Transverse colon (tissue), 4 donors: ENCODE data around the gene GTF3C4. TPM values are rescaled to one million over a fixed set of nuclear protein-coding genes. Genes with fewer than 3 reads are reported as not detected.

Source experiments
- DNase-seq: peaks from one replicate; pipeline ENCODE4 v3.0.0-alpha.2; 2019
- H3K27ac ChIP-seq, 4 donors: fragments of 200-600 bp; sonication (generic); 2 replicates each; pipeline ENCODE4 v1.5.1; 2016 to 2018; ENCODE audit warnings: inconsistent platforms in 4 of 4
- H3K27me3 ChIP-seq: fragments of 200-600 bp; sonication (generic); 2 replicates; pipeline ENCODE4 v1.5.1; 2017; ENCODE audit warnings: inconsistent platforms
- H3K36me3 ChIP-seq, 4 donors: fragments of 200-600 bp; sonication (generic); 2 replicates each; pipeline ENCODE4 v1.5.1; 2017 to 2019; ENCODE audit warnings: inconsistent platforms in 4 of 4
- H3K4me1 ChIP-seq, 4 donors: fragments of 200-600 bp; sonication (generic); 2 replicates each; pipeline ENCODE4 v1.5.1; 2017 to 2020; ENCODE audit warnings: inconsistent platforms in 4 of 4
- H3K4me3 ChIP-seq, 4 donors: fragments of 200-600 bp; sonication (generic); 1 replicate in 1 of 4; 2 replicates in 3 of 4; pipeline versions ENCODE4 v1.5.1 to v1.6.1; 2017 to 2019; ENCODE audit warnings: inconsistent platforms in 4 of 4
- H3K9me3 ChIP-seq, 2 donors: fragments of 200-600 bp; sonication (generic); 2 replicates each; pipeline ENCODE4 v1.5.1; 2017 to 2019; ENCODE audit warnings: inconsistent platforms in 2 of 2
- EP300 ChIP-seq: sonication (generic); formaldehyde crosslinking; IDR thresholded peaks from one replicate; pipeline ENCODE4 v1.6.1; 2017; ENCODE audit warnings: antibody characterized with exemption, low read depth
- POLR2A ChIP-seq: fragments of 450-650 bp; IDR thresholded peaks from one replicate; pipeline ENCODE4 v1.6.1; 2016; ENCODE audit warnings: antibody characterized with exemption, mild to moderate bottlenecking, moderate library complexity
- POLR2AphosphoS5 ChIP-seq, 3 donors: sonication (generic); formaldehyde crosslinking; IDR thresholded peaks; one replicate each; pipeline ENCODE4 v1.6.1; 2016; ENCODE audit warnings: antibody characterized with exemption in 3 of 3
- WGBS, 2 donors: methylation state at CpG; one replicate each; pipeline ENCODE4 v1.1.5; 2018; ENCODE audit warnings: low coverage in 1 of 2; 5-methylcytosine and 5-hydroxymethylcytosine counted together
- in situ Hi-C, 4 donors: fragments of 200-750 bp; cut with MboI; loops; one replicate each; pipeline versions ENCODE4 v1.15.0 to v1.15.1; 2017; ENCODE audit warnings: low sequenced_read_pairs in 3 of 4, low pct_ligation_motif_present in 1 of 4, low pct_unique_long_range_greater_than_20kb in 1 of 4
- intact Hi-C: fragments of 100-400 bp; cut with DNase I; formaldehyde crosslinking; loops from one replicate; pipeline ENCODE4 v1.15.1; 2023; ENCODE audit warnings: low total_unique reads
- total RNA-seq, 4 donors: library from RNA; depleted of rRNA; stranded (reverse); fragments of >200 nt; gene quantifications; one replicate each; pipeline ENCODE4 v1.1.0, GENCODE V29; 2016
- TF ChIP-seq, protein P1 (sequence below), 5 experiments: fragments of 200-600 bp in 3 of 5; fragments of 450-650 bp in 2 of 5; sonication (generic) in 3 of 5; IDR thresholded peaks; 1 replicate in 2 of 5; 2 replicates in 3 of 5; pipeline ENCODE4 v1.5.1; 2016 to 2017; ENCODE audit warnings: antibody characterized with exemption in 5 of 5, inconsistent platforms in 3 of 5, mild to moderate bottlenecking in 2 of 5, moderate library complexity in 1 of 5

Gene GTF3C4, protein sequence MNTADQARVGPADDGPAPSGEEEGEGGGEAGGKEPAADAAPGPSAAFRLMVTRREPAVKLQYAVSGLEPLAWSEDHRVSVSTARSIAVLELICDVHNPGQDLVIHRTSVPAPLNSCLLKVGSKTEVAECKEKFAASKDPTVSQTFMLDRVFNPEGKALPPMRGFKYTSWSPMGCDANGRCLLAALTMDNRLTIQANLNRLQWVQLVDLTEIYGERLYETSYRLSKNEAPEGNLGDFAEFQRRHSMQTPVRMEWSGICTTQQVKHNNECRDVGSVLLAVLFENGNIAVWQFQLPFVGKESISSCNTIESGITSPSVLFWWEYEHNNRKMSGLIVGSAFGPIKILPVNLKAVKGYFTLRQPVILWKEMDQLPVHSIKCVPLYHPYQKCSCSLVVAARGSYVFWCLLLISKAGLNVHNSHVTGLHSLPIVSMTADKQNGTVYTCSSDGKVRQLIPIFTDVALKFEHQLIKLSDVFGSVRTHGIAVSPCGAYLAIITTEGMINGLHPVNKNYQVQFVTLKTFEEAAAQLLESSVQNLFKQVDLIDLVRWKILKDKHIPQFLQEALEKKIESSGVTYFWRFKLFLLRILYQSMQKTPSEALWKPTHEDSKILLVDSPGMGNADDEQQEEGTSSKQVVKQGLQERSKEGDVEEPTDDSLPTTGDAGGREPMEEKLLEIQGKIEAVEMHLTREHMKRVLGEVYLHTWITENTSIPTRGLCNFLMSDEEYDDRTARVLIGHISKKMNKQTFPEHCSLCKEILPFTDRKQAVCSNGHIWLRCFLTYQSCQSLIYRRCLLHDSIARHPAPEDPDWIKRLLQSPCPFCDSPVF
- 10 to 100 TPM in 1 of 4 donors, 1 to 10 TPM in 3; 4.0 to 12.3 (median 8.8) TPM for total RNA-seq

DNA sequence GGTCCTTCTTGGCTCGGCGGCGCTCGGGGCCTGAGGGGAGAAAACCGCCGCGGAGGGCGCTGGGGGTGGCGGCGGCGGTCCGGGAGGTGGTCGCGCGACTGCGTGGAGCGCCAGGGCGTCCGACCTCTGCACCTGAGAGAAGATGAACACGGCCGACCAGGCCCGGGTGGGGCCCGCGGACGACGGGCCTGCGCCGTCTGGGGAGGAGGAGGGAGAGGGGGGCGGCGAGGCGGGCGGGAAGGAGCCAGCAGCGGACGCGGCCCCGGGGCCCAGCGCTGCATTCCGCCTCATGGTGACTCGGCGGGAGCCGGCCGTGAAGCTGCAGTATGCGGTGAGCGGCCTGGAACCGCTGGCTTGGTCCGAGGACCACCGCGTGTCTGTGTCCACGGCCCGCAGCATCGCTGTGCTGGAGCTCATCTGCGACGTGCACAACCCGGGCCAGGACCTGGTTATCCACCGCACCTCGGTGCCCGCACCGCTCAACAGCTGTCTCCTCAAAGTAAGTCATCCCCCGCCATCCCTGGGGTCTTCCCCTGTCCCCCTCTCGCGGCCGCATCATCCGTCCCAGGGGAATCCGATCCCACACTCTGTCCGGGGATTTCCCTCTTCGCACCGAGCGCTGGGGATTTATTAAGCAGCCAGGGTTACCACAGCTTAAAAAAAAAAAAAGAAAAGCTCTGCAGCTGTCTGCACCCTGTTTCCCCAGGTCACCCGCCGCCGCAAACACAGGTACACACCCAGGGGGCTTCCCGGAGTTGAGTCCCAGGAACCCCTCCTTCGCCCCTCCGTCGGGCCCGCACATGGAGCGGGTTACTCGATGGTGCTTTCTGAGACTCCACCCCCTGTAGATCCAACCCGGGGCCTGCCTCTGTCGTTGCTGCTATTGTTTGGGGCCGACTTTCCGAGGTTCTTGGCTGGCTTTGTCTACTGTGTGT is at the start of gene GTF3C4:
Gene GTF3C4 (plus strand): TSS at position 8 of the 935 bp plus-strand sequence. CDS start 135 bp downstream, at position 143.
- in situ Hi-C loops = no loop called here
- Histone ChIP-seq H3K27ac (peak within 1 kb of the TSS; percentile 93 to 99 (median 95)), H3K4me3 (peak within 1 kb of the TSS; percentile 73 to 100 (median 90)), H3K9me3 (no peaks in the 10 kb centered on the region), H3K4me1 (peaks cover 13 to 39% (median 25%) of the 10 kb centered on the region in 4 donors), H3K27me3 (no peaks in the 10 kb centered on the region), H3K36me3 (no peaks in the 10 kb centered on the region)
- TF ChIP-seq EP300 = no peak
- no peak for TF ChIP-seq POLR2A
- peak; percentile 4 to 58 (median 48) for TF ChIP-seq POLR2AphosphoS5 (IDR thresholded peaks at IDR 0.05)
- TF ChIP-seq, protein P1, sequence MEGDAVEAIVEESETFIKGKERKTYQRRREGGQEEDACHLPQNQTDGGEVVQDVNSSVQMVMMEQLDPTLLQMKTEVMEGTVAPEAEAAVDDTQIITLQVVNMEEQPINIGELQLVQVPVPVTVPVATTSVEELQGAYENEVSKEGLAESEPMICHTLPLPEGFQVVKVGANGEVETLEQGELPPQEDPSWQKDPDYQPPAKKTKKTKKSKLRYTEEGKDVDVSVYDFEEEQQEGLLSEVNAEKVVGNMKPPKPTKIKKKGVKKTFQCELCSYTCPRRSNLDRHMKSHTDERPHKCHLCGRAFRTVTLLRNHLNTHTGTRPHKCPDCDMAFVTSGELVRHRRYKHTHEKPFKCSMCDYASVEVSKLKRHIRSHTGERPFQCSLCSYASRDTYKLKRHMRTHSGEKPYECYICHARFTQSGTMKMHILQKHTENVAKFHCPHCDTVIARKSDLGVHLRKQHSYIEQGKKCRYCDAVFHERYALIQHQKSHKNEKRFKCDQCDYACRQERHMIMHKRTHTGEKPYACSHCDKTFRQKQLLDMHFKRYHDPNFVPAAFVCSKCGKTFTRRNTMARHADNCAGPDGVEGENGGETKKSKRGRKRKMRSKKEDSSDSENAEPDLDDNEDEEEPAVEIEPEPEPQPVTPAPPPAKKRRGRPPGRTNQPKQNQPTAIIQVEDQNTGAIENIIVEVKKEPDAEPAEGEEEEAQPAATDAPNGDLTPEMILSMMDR (IDR thresholded peaks at IDR 0.05) = peak in 1 of 5 experiments; percentile 5
- DNase-seq = peak; percentile 24
- intact Hi-C loops = no loop called here
- 0% methylated on average over 7 to 48 of the region's 82 CpGs for WGBS, 2 donors

GRCh38 chr9:132622159-132622558 is 48.1 kb upstream of the GTF3C4 start:
- H3K9me3 ChIP-seq = no peaks in the 10 kb centered on the region
- DNase-seq = no peak
- H3K27me3 ChIP-seq = no peaks in the 10 kb centered on the region
- no peak for TF ChIP-seq EP300
- TF ChIP-seq POLR2AphosphoS5 (IDR thresholded peaks at IDR 0.05) = no peak
- TF ChIP-seq, protein P1 (IDR thresholded peaks at IDR 0.05) = no peak
- intact Hi-C loops = no loop called here
- in situ Hi-C loops = no loop called here
- H3K4me3 ChIP-seq = no peak overlapping the region
- peaks cover 0 to 11% (median 4%) of the 10 kb centered on the region in 4 donors for H3K4me1 ChIP-seq
- H3K27ac ChIP-seq = no peak overlapping the region
- WGBS, 2 donors = 71% methylated on average over 5 of the region's 5 CpGs; no CpG with 5 or more reads in 1 of the 2 donors
- H3K36me3 ChIP-seq = peaks cover 0 to 11% (median 4%) of the 10 kb centered on the region in 4 donors

DNA sequence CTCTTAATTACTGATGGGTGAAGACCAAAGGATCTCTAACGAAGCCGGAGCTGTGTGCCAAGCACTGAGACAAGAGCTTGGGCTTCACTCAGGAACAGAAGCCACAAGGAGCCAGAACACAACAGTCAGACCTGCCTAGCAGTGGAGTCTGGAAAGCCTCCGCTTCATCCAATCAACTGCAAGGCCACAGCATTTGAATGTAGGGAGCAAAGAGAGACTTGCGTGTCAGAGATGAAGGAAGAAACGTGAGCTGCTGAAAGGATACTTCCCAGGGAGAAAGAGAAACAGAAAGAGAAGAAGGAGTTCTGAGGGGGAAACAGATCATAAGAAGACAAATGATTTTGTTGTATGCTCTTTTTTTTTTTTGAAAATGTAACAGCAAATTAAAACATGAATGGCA is 44.0 kb upstream of the GTF3C4 start:
- H3K36me3 ChIP-seq = peaks cover 0 to 23% (median 6%) of the 10 kb centered on the region in 4 donors
- in situ Hi-C loops = no loop called here
- WGBS, 2 donors = 94 to 100% methylated on average over 2 to 5 of the region's 5 CpGs
- peaks cover 0 to 12% (median 8%) of the 10 kb centered on the region in 4 donors for H3K4me1 ChIP-seq
- H3K27ac ChIP-seq = no peak overlapping the region
- H3K27me3 ChIP-seq = no peaks in the 10 kb centered on the region
- intact Hi-C loops = no loop called here
- no peaks in the 10 kb centered on the region for H3K9me3 ChIP-seq
- TF ChIP-seq, protein P1 (IDR thresholded peaks at IDR 0.05) = no peak
- no peak for TF ChIP-seq POLR2AphosphoS5 (IDR thresholded peaks at IDR 0.05)
- no peak for TF ChIP-seq POLR2A
- no peak for TF ChIP-seq EP300
- no peak for DNase-seq
- no peak overlapping the region for H3K4me3 ChIP-seq
